ENCODE results near the gene RHOXF1. TPM values are rescaled to one million over a fixed set of nuclear protein-coding genes. Genes with fewer than 3 reads are reported as not detected.

Gene RHOXF1
- total and polyA plus RNA-seq, 7 donors, result not detected

- H3K27me3 ChIP-seq (ENCODE audit: insufficient read depth in 3 of 3, low read length in 2 of 3), result peaks cover 0 to 7% (median 0%) of the 10 kb centered on the region in 3 donors
- 59 to 86% (median 75%) methylated on average over 4 of the region's 4 CpGs for whole genome bisulfite sequencing, 3 donors
- H3K4me3 ChIP-seq, result no peak overlapping the region
- H3K9me3 ChIP-seq, result no peaks in the 10 kb centered on the region
- H3K36me3 ChIP-seq (ENCODE audit: insufficient read depth in 1 of 2, low read depth in 1 of 2), result no peaks in the 10 kb centered on the region
- DNase-seq (no peak), ATAC-seq (no peak)
- intact Hi-C loops (cut with DNase I), result loop anchor here in 1 of 2 donors (10.0 kb wide), 1 partner anchor 51 kb away; no protein-coding TSS in a partner anchor
- H3K27ac ChIP-seq, result no peak overlapping the region
- no peaks in the 10 kb centered on the region for H3K4me1 ChIP-seq
- TF ChIP-seq CTCF (IDR thresholded peaks at IDR 0.05), result no peak
These were observed 29.7 kb upstream of the RHOXF1 start for GRCh38 chrX:120145295-120145925.

- ATAC-seq, result no peak
- intact Hi-C loops (cut with DNase I), result loop anchor here in 1 of 2 donors (10.0 kb wide), 1 partner anchor 50 kb away; no protein-coding TSS in a partner anchor
- Histone ChIP-seq H3K4me3 (no peak overlapping the region), H3K27me3 (ENCODE audit: insufficient read depth in 3 of 3, low read length in 2 of 3) (peaks cover 0 to 7% (median 0%) of the 10 kb centered on the region in 3 donors), H3K36me3 (ENCODE audit: insufficient read depth in 1 of 2, low read depth in 1 of 2) (no peaks in the 10 kb centered on the region), H3K27ac (no peak overlapping the region), H3K4me1 (no peaks in the 10 kb centered on the region), H3K9me3 (no peaks in the 10 kb centered on the region)
- no peak for TF ChIP-seq CTCF (IDR thresholded peaks at IDR 0.05)
- 28 to 34% (median 29%) methylated on average over 11 to 12 of the region's 12 CpGs for WGBS, 3 donors
- DNase-seq, result no peak
These were observed 28.6 kb upstream of the RHOXF1 start for GRCh38 chrX:120144178-120144844.

GRCh38 chrX:120140293-120140981 is 24.7 kb upstream of the RHOXF1 start:
- DNase-seq (no peak), ATAC-seq (no peak)
- H3K27me3 ChIP-seq (ENCODE audit: insufficient read depth in 3 of 3, low read length in 2 of 3), result peaks cover 0 to 7% (median 0%) of the 10 kb centered on the region in 3 donors
- no peak for TF ChIP-seq CTCF (IDR thresholded peaks at IDR 0.05)
- H3K36me3 ChIP-seq (ENCODE audit: insufficient read depth in 1 of 2, low read depth in 1 of 2), result no peaks in the 10 kb centered on the region
- H3K27ac ChIP-seq, result no peak overlapping the region
- H3K4me3 ChIP-seq, result no peak overlapping the region
- WGBS, 3 donors, result 73 to 83% (median 74%) methylated on average over 11 of the region's 11 CpGs
- no peaks in the 10 kb centered on the region for H3K9me3 ChIP-seq
- H3K4me1 ChIP-seq, result no peaks in the 10 kb centered on the region
- intact Hi-C loops (cut with DNase I), result loop anchor here in 1 of 2 donors (10.0 kb wide), 1 partner anchor 46 kb away; no protein-coding TSS in a partner anchor

GRCh38 chrX:120137439-120137838 is 21.7 kb upstream of the RHOXF1 start:
- intact Hi-C loops (cut with DNase I), result no loop called here
- 50 to 75% (median 65%) methylated on average over 3 of the region's 3 CpGs for WGBS, 3 donors
- TF ChIP-seq CTCF (IDR thresholded peaks at IDR 0.05), result no peak

More at GRCh38 chrX:120137439-120137838, 21.7 kb upstream of the RHOXF1 start:
- Histone ChIP-seq H3K27me3 (ENCODE audit: insufficient read depth in 3 of 3, low read length in 2 of 3) (peaks cover 0 to 4% (median 0%) of the 10 kb centered on the region in 3 donors), H3K4me1 (no peaks in the 10 kb centered on the region), H3K36me3 (ENCODE audit: insufficient read depth in 1 of 2, low read depth in 1 of 2) (no peaks in the 10 kb centered on the region), H3K27ac (no peak overlapping the region), H3K4me3 (no peak overlapping the region), H3K9me3 (no peaks in the 10 kb centered on the region)
- ATAC-seq (no peak), DNase-seq (no peak)
